ENCODE results near the gene SMO.
"Not testable (repeated sequence)": the region's sequence is repeated elsewhere in the genome, so short reads cannot be mapped to it uniquely, and the experiment has no call there.

SMO gene

DNA sequence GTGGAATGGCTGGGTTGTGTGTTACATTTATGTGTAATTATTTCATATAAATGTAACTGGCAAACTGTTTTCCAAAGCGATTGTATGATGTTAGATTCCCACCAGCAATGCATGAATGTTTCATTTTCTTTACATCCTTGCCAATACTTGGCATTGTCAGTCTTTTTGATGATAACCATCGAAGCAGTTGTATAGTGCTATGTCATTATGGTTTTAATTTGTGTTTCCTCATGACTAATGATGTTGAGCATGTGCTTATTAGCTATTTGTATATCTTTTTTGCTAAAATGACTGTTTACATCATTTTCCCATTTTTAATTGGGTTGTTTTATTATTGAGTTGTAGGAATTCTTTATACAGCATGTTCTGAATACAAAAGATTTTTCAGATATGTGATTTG is 58.7 kb downstream of the SMO start:
- H3K9ac ChIP-seq (ENCODE audit: low read length): no peak overlapping the region
- H4K20me1 ChIP-seq (ENCODE audit: low read depth, low read length): no peaks in the 10 kb centered on the region
- no peak overlapping the region for H3K4me2 ChIP-seq (ENCODE audit: low read depth, low read length, poor library complexity, severe bottlenecking)
- no peak overlapping the region for H3K4me3 ChIP-seq (ENCODE audit: insufficient read depth, low read length, poor library complexity, severe bottlenecking)
- H3K9me2 ChIP-seq (replicated peaks; ENCODE audit: insufficient read depth, low read length): no peaks in the 10 kb centered on the region
- H2AFZ ChIP-seq (ENCODE audit: low read depth, low read length, severe bottlenecking): no peak overlapping the region
- no peaks in the 10 kb centered on the region for H3K36me3 ChIP-seq (ENCODE audit: low read length)
- H3K9me3 ChIP-seq (ENCODE audit: insufficient read depth, low read length): no peaks in the 10 kb centered on the region
- no peaks in the 10 kb centered on the region for H3F3A ChIP-seq (ENCODE audit: insufficient read depth)
- no peaks in the 10 kb centered on the region for H3K79me2 ChIP-seq (ENCODE audit: insufficient read depth, low read length)
- TF ChIP-seq, protein P1, sequence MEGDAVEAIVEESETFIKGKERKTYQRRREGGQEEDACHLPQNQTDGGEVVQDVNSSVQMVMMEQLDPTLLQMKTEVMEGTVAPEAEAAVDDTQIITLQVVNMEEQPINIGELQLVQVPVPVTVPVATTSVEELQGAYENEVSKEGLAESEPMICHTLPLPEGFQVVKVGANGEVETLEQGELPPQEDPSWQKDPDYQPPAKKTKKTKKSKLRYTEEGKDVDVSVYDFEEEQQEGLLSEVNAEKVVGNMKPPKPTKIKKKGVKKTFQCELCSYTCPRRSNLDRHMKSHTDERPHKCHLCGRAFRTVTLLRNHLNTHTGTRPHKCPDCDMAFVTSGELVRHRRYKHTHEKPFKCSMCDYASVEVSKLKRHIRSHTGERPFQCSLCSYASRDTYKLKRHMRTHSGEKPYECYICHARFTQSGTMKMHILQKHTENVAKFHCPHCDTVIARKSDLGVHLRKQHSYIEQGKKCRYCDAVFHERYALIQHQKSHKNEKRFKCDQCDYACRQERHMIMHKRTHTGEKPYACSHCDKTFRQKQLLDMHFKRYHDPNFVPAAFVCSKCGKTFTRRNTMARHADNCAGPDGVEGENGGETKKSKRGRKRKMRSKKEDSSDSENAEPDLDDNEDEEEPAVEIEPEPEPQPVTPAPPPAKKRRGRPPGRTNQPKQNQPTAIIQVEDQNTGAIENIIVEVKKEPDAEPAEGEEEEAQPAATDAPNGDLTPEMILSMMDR (IDR thresholded peaks at IDR 0.05; ENCODE audit: insufficient read depth, low read length, poor library complexity, severe bottlenecking): no peak
- no peak for TF ChIP-seq EZH2phosphoT487 (conservative IDR thresholded peaks at IDR 0.05; ENCODE audit: low read length)
- no peaks in the 10 kb centered on the region for H3K27me3 ChIP-seq (ENCODE audit: low read length)
- H3K27ac ChIP-seq (ENCODE audit: low read depth, low read length): no peak overlapping the region

- H3K9me2 ChIP-seq (replicated peaks; ENCODE audit: insufficient read depth, low read length): no peaks in the 10 kb centered on the region
- H3K4me2 ChIP-seq (ENCODE audit: low read depth, low read length, poor library complexity, severe bottlenecking): no peak overlapping the region
- H3K9ac ChIP-seq (ENCODE audit: low read length): no peak overlapping the region
- no peaks in the 10 kb centered on the region for H3K79me2 ChIP-seq (ENCODE audit: insufficient read depth, low read length)
- H3K27ac ChIP-seq (ENCODE audit: low read depth, low read length): no peak overlapping the region
- H3K4me3 ChIP-seq (ENCODE audit: insufficient read depth, low read length, poor library complexity, severe bottlenecking): no peak overlapping the region
- H3K27me3 ChIP-seq (ENCODE audit: low read length): no peaks in the 10 kb centered on the region
- H3K36me3 ChIP-seq (ENCODE audit: low read length): no peaks in the 10 kb centered on the region
- H3F3A ChIP-seq (ENCODE audit: insufficient read depth): no peaks in the 10 kb centered on the region
- H3K9me3 ChIP-seq (ENCODE audit: insufficient read depth, low read length): no peaks in the 10 kb centered on the region
- TF ChIP-seq EZH2phosphoT487 (conservative IDR thresholded peaks at IDR 0.05; ENCODE audit: low read length): no peak
- TF ChIP-seq, protein P1 (IDR thresholded peaks at IDR 0.05; ENCODE audit: insufficient read depth, low read length, poor library complexity, severe bottlenecking): no peak
- H4K20me1 ChIP-seq (ENCODE audit: low read depth, low read length): peaks cover 8% of the 10 kb centered on the region; the same call in 1 of the 2 replicates
- H2AFZ ChIP-seq (ENCODE audit: low read depth, low read length, severe bottlenecking): no peak overlapping the region
Observed at GRCh38 chr7:129252128-129252527, 63.7 kb downstream of the SMO start.

DNA sequence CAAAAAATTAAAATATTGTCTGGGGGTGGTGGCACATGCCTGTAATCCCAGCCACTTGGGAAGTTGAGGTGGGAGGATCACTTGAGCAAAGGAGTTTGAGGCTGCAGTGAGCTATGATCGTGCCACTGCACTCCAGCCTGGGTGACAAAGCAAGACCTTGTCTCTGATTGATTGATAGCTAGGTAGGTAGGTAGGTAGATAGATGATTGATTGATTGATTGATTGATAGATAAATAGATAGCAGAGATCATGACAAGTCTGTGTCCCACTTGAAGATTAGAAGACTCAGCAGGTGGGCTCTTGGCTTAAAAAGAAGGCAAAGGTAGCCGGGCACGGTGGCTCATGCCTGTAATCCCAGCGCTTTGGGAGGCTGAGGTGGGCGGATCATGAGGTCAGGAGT is 64.2 kb downstream of the SMO start:
- H3K9ac ChIP-seq (ENCODE audit: low read length); H2AFZ ChIP-seq (ENCODE audit: low read depth, low read length, severe bottlenecking): not testable (repeated sequence)

GRCh38 chr7:129255800-129256199 is 67.4 kb downstream of the SMO start:
- H3F3A ChIP-seq (ENCODE audit: insufficient read depth): no peaks in the 10 kb centered on the region
- no peaks in the 10 kb centered on the region for H3K9me2 ChIP-seq (replicated peaks; ENCODE audit: insufficient read depth, low read length)
- H2AFZ ChIP-seq (ENCODE audit: low read depth, low read length, severe bottlenecking): no peak overlapping the region
- H3K9ac ChIP-seq (ENCODE audit: low read length): no peak overlapping the region
- no peaks in the 10 kb centered on the region for H3K79me2 ChIP-seq (ENCODE audit: insufficient read depth, low read length)
- H3K9me3 ChIP-seq (ENCODE audit: insufficient read depth, low read length): no peaks in the 10 kb centered on the region
- peaks cover 8% of the 10 kb centered on the region; the same call in 1 of the 2 replicates for H4K20me1 ChIP-seq (ENCODE audit: low read depth, low read length)
- H3K27me3 ChIP-seq (ENCODE audit: low read length): no peaks in the 10 kb centered on the region
- H3K4me3 ChIP-seq (ENCODE audit: insufficient read depth, low read length, poor library complexity, severe bottlenecking): no peak overlapping the region
- H3K27ac ChIP-seq (ENCODE audit: low read depth, low read length): no peak overlapping the region
- H3K36me3 ChIP-seq (ENCODE audit: low read length): no peaks in the 10 kb centered on the region
- TF ChIP-seq, protein P1 (IDR thresholded peaks at IDR 0.05; ENCODE audit: insufficient read depth, low read length, poor library complexity, severe bottlenecking): no peak
- TF ChIP-seq EZH2phosphoT487 (conservative IDR thresholded peaks at IDR 0.05; ENCODE audit: low read length): no peak
- H3K4me2 ChIP-seq (ENCODE audit: low read depth, low read length, poor library complexity, severe bottlenecking): no peak overlapping the region

More for the DNA sequence above, 64.2 kb downstream of the SMO start:
- not testable (repeated sequence) for H4K20me1 ChIP-seq (ENCODE audit: low read depth, low read length); H3K9me2 ChIP-seq (replicated peaks; ENCODE audit: insufficient read depth, low read length); H3K4me3 ChIP-seq (ENCODE audit: insufficient read depth, low read length, poor library complexity, severe bottlenecking); H3K9me3 ChIP-seq (ENCODE audit: insufficient read depth, low read length); H3F3A ChIP-seq (ENCODE audit: insufficient read depth); H3K4me2 ChIP-seq (ENCODE audit: low read depth, low read length, poor library complexity, severe bottlenecking); H3K27ac ChIP-seq (ENCODE audit: low read depth, low read length); H3K79me2 ChIP-seq (ENCODE audit: insufficient read depth, low read length); H3K36me3 ChIP-seq (ENCODE audit: low read length); H3K27me3 ChIP-seq (ENCODE audit: low read length)

Measured in SU-DHL-6 (cell line).